H9 (cell line): ENCODE data around the gene AK9. TPM values are rescaled to one million over a fixed set of nuclear protein-coding genes. Genes with fewer than 3 reads are reported as not detected.

Source experiments
- DNase-seq: peaks from one replicate; pipeline ENCODE4 v3.0.0-alpha.2; 2017
- H2AFZ ChIP-seq: one replicate; pipeline ENCODE4 v1.6.1; 2013; ENCODE audit warnings: mild to moderate bottlenecking, low read length, control low read depth, moderate library complexity
- H2AK5ac ChIP-seq: 2 replicates; pipeline ENCODE4 v1.6.1; 2013; ENCODE audit warnings: low read length, control low read depth, mixed read lengths; ENCODE audit not compliant: insufficient read length
- H2BK120ac ChIP-seq: one replicate; pipeline ENCODE4 v1.6.1; 2013; ENCODE audit warnings: low read depth, mild to moderate bottlenecking, low read length, control low read depth, inconsistent platforms; ENCODE audit not compliant: poor library complexity, severe bottlenecking
- H2BK12ac ChIP-seq: 2 replicates; pipeline ENCODE4 v1.6.1; 2013; ENCODE audit warnings: low read length, control low read depth, mixed read lengths, low read depth; ENCODE audit not compliant: insufficient read length
- H2BK15ac ChIP-seq: 2 replicates; pipeline ENCODE4 v1.6.1; 2013; ENCODE audit warnings: low read depth, low read length, control low read depth
- H2BK20ac ChIP-seq: one replicate; pipeline ENCODE4 v1.6.1; 2013; ENCODE audit warnings: low read depth, mild to moderate bottlenecking, low read length, control low read depth, inconsistent platforms; ENCODE audit not compliant: poor library complexity, severe bottlenecking
- H2BK5ac ChIP-seq: 2 replicates; pipeline ENCODE4 v1.6.1; 2013; ENCODE audit warnings: low read length, control low read depth, mixed read lengths; ENCODE audit not compliant: insufficient read length
- H3K14ac ChIP-seq: 2 replicates; pipeline ENCODE4 v1.6.1; 2013; ENCODE audit warnings: low read length, control low read depth; ENCODE audit not compliant: insufficient read depth
- H3K18ac ChIP-seq: 2 replicates; pipeline ENCODE4 v1.6.1; 2013; ENCODE audit warnings: low read depth, mild to moderate bottlenecking, mixed read lengths, low read length, control low read depth; ENCODE audit not compliant: insufficient read length
- H3K23ac ChIP-seq: 2 replicates; pipeline ENCODE4 v1.6.1; 2013; ENCODE audit warnings: low read length, control low read depth, mixed read lengths, low read depth; ENCODE audit not compliant: insufficient read length
- H3K23me2 ChIP-seq: 2 replicates; pipeline ENCODE4 v1.6.1; 2013; ENCODE audit warnings: low read depth, mild to moderate bottlenecking, mixed read lengths, low read length, control low read depth; ENCODE audit not compliant: insufficient read length, poor library complexity, severe bottlenecking
- H3K27ac ChIP-seq: 2 replicates; pipeline ENCODE4 v1.5.1; 2013; ENCODE audit warnings: low read length, control low read depth, mixed read lengths, low read depth; ENCODE audit not compliant: insufficient read length
- H3K27me3 ChIP-seq: 2 replicates; pipeline ENCODE4 v1.6.1; 2013; ENCODE audit warnings: low read length, control low read depth, inconsistent platforms; ENCODE audit not compliant: insufficient read depth
- H3K4ac ChIP-seq: 2 replicates; pipeline ENCODE4 v1.6.1; 2013; ENCODE audit warnings: low read depth, mild to moderate bottlenecking, control low read depth, inconsistent platforms, low read length, moderate library complexity
- H3K4me1 ChIP-seq: 2 replicates; pipeline ENCODE4 v1.6.1; 2013; ENCODE audit warnings: low read length, control low read depth, inconsistent platforms; ENCODE audit not compliant: insufficient read depth
- H3K4me2 ChIP-seq: 2 replicates; pipeline ENCODE4 v1.6.1; 2013; ENCODE audit warnings: low read length, control low read depth, mixed read lengths; ENCODE audit not compliant: insufficient read length, insufficient read depth
- H3K56ac ChIP-seq: 2 replicates; pipeline ENCODE4 v1.6.1; 2013; ENCODE audit warnings: low read depth, mild to moderate bottlenecking, mixed read lengths, low read length, control low read depth; ENCODE audit not compliant: insufficient read length
- H3K79me1 ChIP-seq: 2 replicates; pipeline ENCODE4 v1.6.1; 2013; ENCODE audit warnings: low read depth, mild to moderate bottlenecking, moderate library complexity, low read length, control low read depth, inconsistent platforms; ENCODE audit not compliant: insufficient read depth, poor library complexity, severe bottlenecking
- H3K79me2 ChIP-seq: 2 replicates; pipeline ENCODE4 v1.6.1; 2013; ENCODE audit warnings: low read length, control low read depth, inconsistent platforms; ENCODE audit not compliant: insufficient read depth
- H3K9ac ChIP-seq: 2 replicates; pipeline ENCODE4 v1.6.1; 2013; ENCODE audit warnings: low read length, control low read depth, mixed read lengths; ENCODE audit not compliant: insufficient read length; ENCODE audit errors: extremely low read depth
- H3K9me3 ChIP-seq: one replicate; pipeline ENCODE4 v1.6.1; 2013; ENCODE audit warnings: low read depth, low read length, inconsistent platforms; ENCODE audit not compliant: control insufficient read depth
- H3T11ph ChIP-seq: one replicate; pipeline ENCODE4 v1.6.1; 2013; ENCODE audit warnings: mild to moderate bottlenecking, low read length, control low read depth, inconsistent platforms
- H4K20me1 ChIP-seq: one replicate; pipeline ENCODE4 v1.6.1; 2013; ENCODE audit not compliant: control insufficient read depth, insufficient read length, insufficient read depth
- H4K5ac ChIP-seq: 2 replicates; pipeline ENCODE4 v1.6.1; 2013; ENCODE audit warnings: low read depth, mild to moderate bottlenecking, mixed read lengths, low read length, control low read depth; ENCODE audit not compliant: insufficient read length
- H4K8ac ChIP-seq: replicated peaks from 2 replicates; pipeline ENCODE4 v1.6.1; 2013; ENCODE audit warnings: low read length, control low read depth, mixed read lengths, low read depth; ENCODE audit not compliant: insufficient read length
- H4K91ac ChIP-seq: 2 replicates; pipeline ENCODE4 v1.6.1; 2013; ENCODE audit warnings: low read depth, mild to moderate bottlenecking, moderate library complexity, mixed read lengths, low read length, control low read depth; ENCODE audit not compliant: insufficient read length
- H3K27ac Mint-ChIP-seq, 3 experiments: 2 replicates in 2 of 3; 3 replicates in 1 of 3; pipeline ENCODE4 v1.8.0; 2020 to 2021; ENCODE audit warnings: mixed read lengths in 3 of 3, mild to moderate bottlenecking in 1 of 3, moderate library complexity in 1 of 3
- H3K27me3 Mint-ChIP-seq: 2 replicates; pipeline ENCODE4 v1.8.0; 2021; ENCODE audit warnings: low read depth, mild to moderate bottlenecking, moderate library complexity, mixed read lengths
- H3K36me3 Mint-ChIP-seq, 3 experiments: 2 replicates in 2 of 3; 3 replicates in 1 of 3; pipeline ENCODE4 v1.8.0; 2020 to 2021; ENCODE audit warnings: low read depth in 3 of 3, mixed read lengths in 3 of 3; ENCODE audit not compliant: insufficient read depth in 1 of 3
- H3K4me1 Mint-ChIP-seq, 2 experiments: 2 replicates each; pipeline ENCODE4 v1.8.0; 2020; ENCODE audit warnings: mixed read lengths in 2 of 2
- H3K4me3 Mint-ChIP-seq, 2 experiments: 2 replicates in 1 of 2; 3 replicates in 1 of 2; pipeline ENCODE4 v1.8.0; 2020 to 2021; ENCODE audit warnings: mild to moderate bottlenecking in 2 of 2, mixed read lengths in 2 of 2, moderate library complexity in 1 of 2
- H3K9me3 Mint-ChIP-seq, 2 experiments: 2 replicates in 1 of 2; 3 replicates in 1 of 2; pipeline ENCODE4 v1.8.0; 2020; ENCODE audit warnings: mild to moderate bottlenecking in 2 of 2, mixed read lengths in 2 of 2, moderate library complexity in 1 of 2
- CTCF ChIP-seq: fragments of 200-600 bp; sonication (generic); conservative IDR thresholded peaks from 3 replicates; pipeline ENCODE4 v1.8.0; 2021; ENCODE audit warnings: antibody characterized with exemption, mild to moderate bottlenecking
- WGBS: extraction: QIAGEN DNeasy Blood & Tissue Kit; methylation state at CpG from one replicate; pipeline ENCODE4 v1.1.7; 2013; ENCODE audit warnings: missing lambda C conversion rate, low lambda C conversion rate, mixed read lengths; ENCODE audit not compliant: insufficient read length; ENCODE audit errors: extremely low coverage; 5-methylcytosine and 5-hydroxymethylcytosine counted together
- total RNA-seq: library from RNA; stranded (reverse); gene quantifications from 2 replicates; pipeline ENCODE4 v1.2.1, GENCODE V29; 2021

Gene AK9
- total RNA-seq, 1 experiment from 2014 or later, result 2.3 TPM

GRCh38 chr6:109738255-109738654 is 47.3 kb upstream of the AK9 start:
- Histone ChIP-seq H3K14ac (no peak overlapping the region), H3K9me3 (no peaks in the 10 kb centered on the region), H3K27me3 (no peaks in the 10 kb centered on the region), H2BK15ac (no peak overlapping the region), H3T11ph (no peak overlapping the region), H3K23me2 (no peaks in the 10 kb centered on the region), H2AK5ac (no peak overlapping the region), H4K5ac (no peak overlapping the region), H3K9ac (no peak overlapping the region), H3K4me1 (peaks cover 8% of the 10 kb centered on the region; the same call in 1 of the 2 replicates), H4K8ac (no peak overlapping the region), H4K91ac (no peak overlapping the region), H3K27ac (no peak overlapping the region), H2BK20ac (no peak overlapping the region), H2BK12ac (no peak overlapping the region), H4K20me1 (no peaks in the 10 kb centered on the region), H3K18ac (no peak overlapping the region), H3K56ac (no peak overlapping the region), H3K23ac (no peak overlapping the region), H2AFZ (no peak overlapping the region), H2BK120ac (no peak overlapping the region), H3K4ac (no peak overlapping the region), H3K79me2 (no peaks in the 10 kb centered on the region), H2BK5ac (no peak overlapping the region), H3K79me1 (no peaks in the 10 kb centered on the region), H3K4me2 (no peak overlapping the region)
- peaks cover 33 to 41% of the 10 kb centered on the region in 2 experiments for H3K4me1 Mint-ChIP-seq
- peak overlapping the region in 1 of 3 experiments; percentile 3; a peak in 1 of 7 replicates for H3K27ac Mint-ChIP-seq
- no peaks in the 10 kb centered on the region for H3K27me3 Mint-ChIP-seq
- no peak for TF ChIP-seq CTCF
- DNase-seq, result no peak
- no peaks in the 10 kb centered on the region for H3K9me3 Mint-ChIP-seq
- peaks cover 7 to 16% (median 11%) of the 10 kb centered on the region in 3 experiments for H3K36me3 Mint-ChIP-seq
- no peak overlapping the region for H3K4me3 Mint-ChIP-seq
- no CpG with 5 or more reads among the region's 1 CpG for WGBS
